ENCODE results near the gene JPH2.

Gene JPH2

DNA sequence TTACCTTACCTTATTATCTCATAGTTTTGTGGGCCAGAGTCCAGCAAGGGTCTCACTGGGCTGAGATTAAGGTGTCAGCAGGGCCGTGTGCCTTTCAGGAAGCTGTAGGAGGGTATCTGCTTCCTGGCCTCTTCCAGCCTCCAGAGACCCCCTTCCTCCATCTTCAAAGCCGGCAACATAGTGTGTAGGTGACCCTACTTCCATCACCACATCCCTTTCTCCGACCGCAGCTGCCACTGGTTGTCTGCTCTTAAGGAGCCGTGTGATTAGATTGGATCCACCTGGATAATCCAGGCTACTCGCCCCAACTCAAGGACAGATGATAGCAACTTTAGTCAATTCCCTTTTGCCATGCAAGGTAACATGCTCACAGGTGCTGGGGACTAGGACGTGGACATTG, 91.2 kb downstream of the JPH2 start:
- Histone ChIP-seq H3K36me3 (no peaks in the 10 kb centered on the region), H3K4me1 (no peaks in the 10 kb centered on the region), H3K27me3 (no peaks in the 10 kb centered on the region), H3K4me3 (no peak overlapping the region), H3K27ac (no peak overlapping the region), H3K9me3 (no peaks in the 10 kb centered on the region)
- intact Hi-C loops (cut with DNase I; ENCODE audit: low total_unique reads), result no loop called here
- TF ChIP-seq, protein P1, sequence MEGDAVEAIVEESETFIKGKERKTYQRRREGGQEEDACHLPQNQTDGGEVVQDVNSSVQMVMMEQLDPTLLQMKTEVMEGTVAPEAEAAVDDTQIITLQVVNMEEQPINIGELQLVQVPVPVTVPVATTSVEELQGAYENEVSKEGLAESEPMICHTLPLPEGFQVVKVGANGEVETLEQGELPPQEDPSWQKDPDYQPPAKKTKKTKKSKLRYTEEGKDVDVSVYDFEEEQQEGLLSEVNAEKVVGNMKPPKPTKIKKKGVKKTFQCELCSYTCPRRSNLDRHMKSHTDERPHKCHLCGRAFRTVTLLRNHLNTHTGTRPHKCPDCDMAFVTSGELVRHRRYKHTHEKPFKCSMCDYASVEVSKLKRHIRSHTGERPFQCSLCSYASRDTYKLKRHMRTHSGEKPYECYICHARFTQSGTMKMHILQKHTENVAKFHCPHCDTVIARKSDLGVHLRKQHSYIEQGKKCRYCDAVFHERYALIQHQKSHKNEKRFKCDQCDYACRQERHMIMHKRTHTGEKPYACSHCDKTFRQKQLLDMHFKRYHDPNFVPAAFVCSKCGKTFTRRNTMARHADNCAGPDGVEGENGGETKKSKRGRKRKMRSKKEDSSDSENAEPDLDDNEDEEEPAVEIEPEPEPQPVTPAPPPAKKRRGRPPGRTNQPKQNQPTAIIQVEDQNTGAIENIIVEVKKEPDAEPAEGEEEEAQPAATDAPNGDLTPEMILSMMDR (IDR thresholded peaks at IDR 0.05), result no peak
- no peak for DNase-seq

DNA sequence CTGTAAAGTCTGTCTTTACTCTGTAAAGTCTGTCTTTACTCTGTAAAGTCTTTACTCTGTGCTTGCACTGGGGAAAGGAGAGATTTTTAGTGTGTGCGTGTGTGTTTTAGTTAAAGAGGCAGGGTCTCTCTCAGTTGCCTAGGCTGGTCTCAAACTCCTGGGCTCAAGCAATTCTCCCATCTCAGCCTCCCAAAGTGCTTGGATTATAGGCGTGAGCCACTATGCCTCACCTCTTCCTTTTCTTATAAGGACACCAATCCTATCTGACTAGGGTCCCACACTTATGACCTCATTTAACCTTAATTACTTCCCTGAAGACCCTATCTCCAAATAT, 93.8 kb downstream of the JPH2 start:
- TF ChIP-seq, protein P1 (IDR thresholded peaks at IDR 0.05), result no peak
- no peak overlapping the region for H3K27ac ChIP-seq
- no peaks in the 10 kb centered on the region for H3K9me3 ChIP-seq
- no peak overlapping the region for H3K4me3 ChIP-seq
- intact Hi-C loops (cut with DNase I; ENCODE audit: low total_unique reads), result no loop called here
- H3K4me1 ChIP-seq, result no peaks in the 10 kb centered on the region
- no peak for DNase-seq
- no peaks in the 10 kb centered on the region for H3K27me3 ChIP-seq
- H3K36me3 ChIP-seq, result no peaks in the 10 kb centered on the region

DNA sequence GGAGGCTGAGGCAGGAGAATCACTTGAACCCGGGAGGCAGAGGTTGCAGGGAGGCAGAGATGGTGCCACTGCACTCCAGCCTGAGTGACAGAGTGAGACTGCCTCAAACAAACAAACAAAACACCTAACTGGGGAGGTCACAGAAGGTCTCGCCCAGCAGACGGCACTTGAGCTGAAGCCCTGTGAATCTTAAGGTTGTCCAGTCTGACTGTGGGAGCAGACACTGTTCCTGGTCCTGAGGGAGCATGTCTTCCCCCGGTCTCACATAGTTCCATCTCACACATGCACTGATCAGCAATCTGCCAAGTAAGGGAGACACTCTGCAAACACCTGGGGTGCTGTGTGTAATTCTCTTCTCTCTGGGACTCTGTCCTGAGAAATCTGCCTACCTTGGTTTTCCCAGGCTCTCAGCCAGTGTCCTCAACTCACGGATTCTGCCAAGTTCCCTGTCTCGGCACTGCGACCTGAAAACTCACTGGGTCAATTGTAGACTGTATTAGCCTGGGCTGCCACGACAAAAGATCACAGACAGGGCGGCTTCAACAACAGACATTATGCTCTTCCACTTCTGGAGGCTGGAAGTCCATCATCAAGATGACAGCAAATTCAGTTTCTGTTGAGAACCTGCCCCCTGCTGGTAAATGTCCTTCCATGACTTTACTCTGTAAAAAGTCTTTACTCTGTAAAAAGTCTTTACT, 94.3 kb downstream of the JPH2 start:
- no peaks in the 10 kb centered on the region for H3K27me3 ChIP-seq
- peaks cover 0 to 1% (median 0%) of the 10 kb centered on the region in 4 donors for H3K4me1 ChIP-seq
- H3K4me3 ChIP-seq, result no peak overlapping the region
- DNase-seq, result no peak
- intact Hi-C loops (cut with DNase I; ENCODE audit: low total_unique reads), result no loop called here
- TF ChIP-seq, protein P1 (IDR thresholded peaks at IDR 0.05), result peak in 1 of 2 experiments; percentile 23
- H3K9me3 ChIP-seq, result no peaks in the 10 kb centered on the region
- no peak overlapping the region for H3K27ac ChIP-seq
- no peaks in the 10 kb centered on the region for H3K36me3 ChIP-seq

DNA sequence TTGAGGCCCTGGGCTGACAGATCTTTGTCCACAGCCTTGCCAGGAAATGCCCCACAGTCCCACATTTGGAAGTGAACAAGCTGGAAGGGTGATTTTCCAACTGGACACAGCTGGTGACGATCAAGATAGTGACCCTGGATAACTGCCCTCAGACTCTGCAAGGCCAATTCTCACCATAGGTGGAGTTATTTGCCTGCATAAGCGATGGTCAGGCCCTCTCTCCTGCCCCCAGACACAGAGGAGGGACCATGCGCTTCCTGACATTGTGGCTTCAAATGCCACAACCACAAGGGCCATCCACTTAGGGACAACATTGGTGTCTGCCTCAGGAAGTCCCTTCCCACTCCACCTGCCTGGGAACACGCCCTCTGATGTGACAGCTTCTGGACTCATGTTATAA, 96.0 kb downstream of the JPH2 start:
- TF ChIP-seq, protein P1 (IDR thresholded peaks at IDR 0.05), result no peak
- no peak for DNase-seq
- intact Hi-C loops (cut with DNase I; ENCODE audit: low total_unique reads), result no loop called here

DNA sequence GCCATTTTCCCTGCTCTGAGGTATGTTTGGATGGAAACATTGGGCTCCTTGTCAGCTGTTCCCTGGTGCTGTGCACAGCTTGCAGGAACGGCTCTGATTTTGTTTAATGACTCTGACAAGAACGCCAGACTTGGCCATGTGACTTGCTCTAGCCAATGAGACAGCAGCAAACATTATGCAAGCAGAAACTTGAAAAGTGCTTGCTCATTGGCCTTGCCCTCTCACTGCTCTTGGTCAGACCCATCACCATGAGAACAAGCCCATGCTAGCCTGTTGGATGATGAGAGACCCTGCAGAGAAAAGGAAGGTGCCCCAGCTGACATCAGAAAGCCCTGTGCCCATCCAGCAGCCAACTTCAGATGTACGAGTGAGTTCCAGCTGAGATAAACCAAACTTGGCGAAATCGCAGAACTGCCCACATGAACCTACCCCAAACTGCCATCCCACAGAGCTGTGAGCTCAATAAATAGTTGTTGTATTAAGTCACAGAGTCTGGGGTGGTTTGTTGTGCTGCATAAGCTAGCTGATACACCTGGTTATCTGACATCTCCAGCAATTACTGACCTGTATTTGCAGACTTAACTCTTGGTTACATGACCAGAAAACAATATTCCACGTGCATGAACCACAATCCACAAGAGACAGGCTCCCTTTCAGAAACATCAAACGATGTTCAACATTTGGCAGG, 96.9 kb downstream of the JPH2 start:
- intact Hi-C loops (cut with DNase I; ENCODE audit: low total_unique reads), result no loop called here
- TF ChIP-seq, protein P1 (IDR thresholded peaks at IDR 0.05), result no peak
- Histone ChIP-seq H3K4me3 (no peak overlapping the region), H3K27me3 (no peaks in the 10 kb centered on the region), H3K4me1 (peaks cover 0 to 6% (median 0%) of the 10 kb centered on the region in 4 donors), H3K27ac (no peak overlapping the region), H3K36me3 (no peaks in the 10 kb centered on the region), H3K9me3 (no peaks in the 10 kb centered on the region)
- peak in 1 of 2 donors; percentile 16 for DNase-seq

More for the DNA sequence above, 96.0 kb downstream of the JPH2 start:
- H3K9me3 ChIP-seq, result no peaks in the 10 kb centered on the region
- H3K4me1 ChIP-seq, result peaks cover 0 to 6% (median 0%) of the 10 kb centered on the region in 4 donors
- H3K4me3 ChIP-seq, result no peak overlapping the region
- H3K27ac ChIP-seq, result no peak overlapping the region
- no peaks in the 10 kb centered on the region for H3K36me3 ChIP-seq
- no peaks in the 10 kb centered on the region for H3K27me3 ChIP-seq

Measured in tibial artery (tissue), 4 donors.